Neural progenitor cell (in vitro differentiated cells): ENCODE measurements around the gene PIK3R6. TPM values are rescaled to one million over a fixed set of nuclear protein-coding genes. Genes with fewer than 3 reads are reported as not detected.
"Not testable (repeated sequence)": the region's sequence is repeated elsewhere in the genome, so short reads cannot be mapped to it uniquely, and the experiment has no call there.

ENCODE experiments used
- DNase-seq: peaks from one replicate; pipeline ENCODE4 v3.0.0-alpha.2; 2016; ENCODE audit warnings: low spot score
- H2AFZ ChIP-seq: fragments of 200-600 bp; sonication (generic); replicated peaks from 2 replicates; pipeline ENCODE4 v1.6.1; 2016; ENCODE audit warnings: antibody characterized with exemption
- H3F3A ChIP-seq: fragments of 200-600 bp; sonication (generic); 2 replicates; pipeline ENCODE4 v1.6.1; 2016; ENCODE audit warnings: antibody characterized with exemption, low read depth
- H3K27ac ChIP-seq: fragments of 200-600 bp; sonication (generic); 2 replicates; pipeline ENCODE4 v1.5.1; 2016; ENCODE audit warnings: mild to moderate bottlenecking
- H3K27me3 ChIP-seq: fragments of 200-600 bp; sonication (generic); 2 replicates; pipeline ENCODE4 v1.6.1; 2016; ENCODE audit warnings: mild to moderate bottlenecking, moderate library complexity
- H3K36me3 ChIP-seq: fragments of 200-600 bp; sonication (generic); 2 replicates; pipeline ENCODE4 v1.5.1; 2016
- H3K4me1 ChIP-seq: fragments of 200-600 bp; sonication (generic); 2 replicates; pipeline ENCODE4 v1.6.1; 2016; ENCODE audit warnings: mixed run types
- H3K4me2 ChIP-seq: fragments of 200-600 bp; sonication (generic); 2 replicates; pipeline ENCODE4 v1.6.1; 2016
- H3K4me3 ChIP-seq: fragments of 200-600 bp; sonication (generic); 2 replicates; pipeline ENCODE4 v1.5.1; 2016
- H3K79me2 ChIP-seq: fragments of 200-600 bp; sonication (generic); 2 replicates; pipeline ENCODE4 v1.6.1; 2016; ENCODE audit warnings: low read depth
- H3K9ac ChIP-seq: fragments of 200-600 bp; sonication (generic); 2 replicates; pipeline ENCODE4 v1.6.1; 2016
- H3K9me3 ChIP-seq: fragments of 200-600 bp; sonication (generic); 2 replicates; pipeline ENCODE4 v1.5.1; 2016; ENCODE audit warnings: low read depth
- H4K20me1 ChIP-seq: fragments of 200-600 bp; sonication (generic); 2 replicates; pipeline ENCODE4 v1.6.1; 2016; ENCODE audit warnings: low read depth
- H3K27ac Mint-ChIP-seq: 3 replicates; pipeline ENCODE4 v1.8.0; 2021; ENCODE audit warnings: mixed read lengths
- H3K27me3 Mint-ChIP-seq: 2 replicates; pipeline ENCODE4 v1.8.0; 2022; ENCODE audit warnings: low read depth, mild to moderate bottlenecking, inconsistent platforms, moderate library complexity, mixed read lengths; ENCODE audit not compliant: insufficient read depth
- H3K36me3 Mint-ChIP-seq: 3 replicates; pipeline ENCODE4 v1.8.0; 2021; ENCODE audit warnings: mixed read lengths
- H3K4me1 Mint-ChIP-seq: 3 replicates; pipeline ENCODE4 v1.8.0; 2021; ENCODE audit warnings: mixed read lengths
- H3K4me3 Mint-ChIP-seq: 3 replicates; pipeline ENCODE4 v1.8.0; 2021; ENCODE audit warnings: mild to moderate bottlenecking, moderate library complexity, mixed read lengths
- H3K9me3 Mint-ChIP-seq: 3 replicates; pipeline ENCODE4 v1.8.0; 2020; ENCODE audit warnings: mixed read lengths
- EZH2 ChIP-seq: fragments of 200-600 bp; sonication (generic); IDR thresholded peaks from 2 replicates; pipeline ENCODE4 v1.6.1; 2017; ENCODE audit warnings: antibody characterized with exemption, mild to moderate bottlenecking, moderate library complexity
- EZH2phosphoT487 ChIP-seq: fragments of 200-600 bp; sonication (generic); IDR thresholded peaks from 2 replicates; pipeline ENCODE4 v1.6.1; 2017; ENCODE audit warnings: antibody characterized with exemption
- total RNA-seq: library from RNA; depleted of rRNA; stranded (reverse); fragments of >200 nt; gene quantifications from 2 replicates; pipeline ENCODE4 v1.2.3, GENCODE V29; 2015; ENCODE audit warnings: low replicate concordance
- TF ChIP-seq, protein P1 (sequence below): fragments of 200-600 bp; sonication (generic); IDR thresholded peaks from 2 replicates; pipeline ENCODE4 v1.5.1; 2017; ENCODE audit warnings: antibody characterized with exemption, mild to moderate bottlenecking

Gene PIK3R6
- total RNA-seq, 1 donor from 2014 or later = not detected

DNA sequence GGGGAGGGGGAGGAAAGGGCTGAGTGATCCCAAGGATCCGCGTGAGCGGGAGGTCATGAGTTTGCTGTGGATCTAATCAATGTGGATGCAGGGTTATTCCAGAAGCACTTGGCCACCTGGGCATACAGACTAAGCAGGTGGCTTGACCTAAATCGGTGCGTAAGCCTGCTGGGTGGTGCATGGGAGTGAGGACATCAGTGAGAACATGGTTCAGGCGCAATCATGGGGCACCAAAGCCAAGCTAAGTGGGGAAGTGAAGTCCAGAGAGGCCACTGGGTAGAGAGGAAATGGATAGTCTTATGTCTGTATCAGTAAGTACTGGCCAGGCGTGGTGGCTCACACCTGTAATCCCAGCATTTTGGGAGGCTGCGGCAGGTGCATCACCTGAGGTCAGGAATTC lies 49.4 kb downstream of the PIK3R6 start:
- Mint-ChIP-seq H3K36me3 (no peaks in the 10 kb centered on the region), H3K4me3 (peak overlapping the region; percentile 19), H3K27ac (no peak overlapping the region), H3K27me3 (peaks cover 6% of the 10 kb centered on the region), H3K9me3 (peaks cover 6% of the 10 kb centered on the region), H3K4me1 (no peaks in the 10 kb centered on the region)
- TF ChIP-seq EZH2phosphoT487 (no peak), EZH2 (no peak)
- TF ChIP-seq, protein P1, sequence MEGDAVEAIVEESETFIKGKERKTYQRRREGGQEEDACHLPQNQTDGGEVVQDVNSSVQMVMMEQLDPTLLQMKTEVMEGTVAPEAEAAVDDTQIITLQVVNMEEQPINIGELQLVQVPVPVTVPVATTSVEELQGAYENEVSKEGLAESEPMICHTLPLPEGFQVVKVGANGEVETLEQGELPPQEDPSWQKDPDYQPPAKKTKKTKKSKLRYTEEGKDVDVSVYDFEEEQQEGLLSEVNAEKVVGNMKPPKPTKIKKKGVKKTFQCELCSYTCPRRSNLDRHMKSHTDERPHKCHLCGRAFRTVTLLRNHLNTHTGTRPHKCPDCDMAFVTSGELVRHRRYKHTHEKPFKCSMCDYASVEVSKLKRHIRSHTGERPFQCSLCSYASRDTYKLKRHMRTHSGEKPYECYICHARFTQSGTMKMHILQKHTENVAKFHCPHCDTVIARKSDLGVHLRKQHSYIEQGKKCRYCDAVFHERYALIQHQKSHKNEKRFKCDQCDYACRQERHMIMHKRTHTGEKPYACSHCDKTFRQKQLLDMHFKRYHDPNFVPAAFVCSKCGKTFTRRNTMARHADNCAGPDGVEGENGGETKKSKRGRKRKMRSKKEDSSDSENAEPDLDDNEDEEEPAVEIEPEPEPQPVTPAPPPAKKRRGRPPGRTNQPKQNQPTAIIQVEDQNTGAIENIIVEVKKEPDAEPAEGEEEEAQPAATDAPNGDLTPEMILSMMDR = no peak
- H3K36me3 ChIP-seq = no peaks in the 10 kb centered on the region
- H3K4me3 ChIP-seq = no peak overlapping the region
- H3F3A ChIP-seq = no peaks in the 10 kb centered on the region
- no peak overlapping the region for H2AFZ ChIP-seq
- DNase-seq = no peak
- H3K9me3 ChIP-seq = no peaks in the 10 kb centered on the region
- no peaks in the 10 kb centered on the region for H4K20me1 ChIP-seq
- peaks cover 7% of the 10 kb centered on the region for H3K27me3 ChIP-seq
- H3K4me2 ChIP-seq = no peak overlapping the region
- no peaks in the 10 kb centered on the region for H3K4me1 ChIP-seq
- no peak overlapping the region for H3K9ac ChIP-seq
- H3K27ac ChIP-seq = no peak overlapping the region
- no peaks in the 10 kb centered on the region for H3K79me2 ChIP-seq

DNA sequence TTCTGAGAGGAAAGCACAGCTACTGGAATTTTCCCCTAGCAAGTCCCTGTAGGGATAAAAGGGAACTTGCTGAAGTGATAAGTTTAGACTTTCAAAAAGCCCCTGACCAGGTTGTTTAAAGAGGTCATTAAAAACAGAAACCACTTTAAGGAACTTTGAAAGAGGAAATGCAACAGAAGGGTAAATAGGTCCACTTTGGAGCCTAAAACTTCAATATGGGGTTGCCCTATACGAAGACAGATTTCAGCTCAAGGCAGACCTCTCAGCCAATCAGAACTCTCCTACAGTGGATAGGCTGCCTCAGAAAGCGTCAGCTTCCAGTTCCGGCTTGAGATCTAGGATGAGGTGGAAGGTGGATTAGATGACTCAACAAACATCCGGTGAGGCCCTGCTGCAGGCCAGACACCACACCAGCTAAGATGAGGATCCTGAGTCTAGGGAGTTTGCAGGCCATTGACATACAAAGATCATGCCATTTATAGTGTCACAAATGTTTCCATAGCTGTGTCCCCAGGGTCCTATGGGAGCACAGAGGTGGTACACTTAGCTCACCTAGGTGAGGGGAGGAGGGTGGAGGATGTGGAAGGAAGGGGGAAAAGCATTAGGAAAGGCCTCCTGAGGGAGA lies 60.4 kb downstream of the PIK3R6 start:
- peaks cover 4% of the 10 kb centered on the region for H3K4me1 Mint-ChIP-seq
- no peaks in the 10 kb centered on the region for H3K79me2 ChIP-seq
- no peak for DNase-seq

DNA sequence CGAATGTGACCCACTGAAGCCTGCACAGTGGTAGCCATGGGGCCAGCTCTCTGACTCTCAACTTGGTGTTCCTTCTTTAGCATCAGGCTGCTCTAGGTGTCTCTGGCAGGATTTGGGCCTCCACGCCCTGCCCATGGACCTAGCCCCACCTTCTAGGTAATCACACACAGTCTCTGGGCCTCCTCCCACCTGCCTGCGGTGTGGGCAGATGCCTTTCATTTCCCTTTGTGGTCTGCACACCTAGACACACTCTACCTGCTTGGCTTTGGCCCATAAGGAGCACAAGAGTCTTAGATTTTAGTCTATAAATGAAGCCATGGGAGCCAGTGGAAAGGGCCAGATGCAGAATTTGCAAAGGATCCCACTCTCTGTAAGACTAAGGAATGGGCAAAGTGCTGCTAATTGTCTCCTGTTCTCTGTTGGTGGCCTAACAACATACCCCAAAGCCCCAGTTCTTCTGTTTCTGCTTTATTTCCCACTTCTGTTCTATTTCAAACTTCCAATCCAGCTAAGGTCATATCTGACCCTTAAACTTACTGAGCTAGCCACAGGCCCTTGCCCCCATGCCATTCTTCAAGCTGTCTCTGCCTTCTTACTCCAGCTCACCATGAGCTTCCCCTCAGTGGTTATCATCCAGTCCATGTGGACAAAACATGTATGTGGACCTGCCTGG lies 61.1 kb downstream of the PIK3R6 start:
- Histone ChIP-seq H3K79me2 (no peaks in the 10 kb centered on the region), H3F3A (no peaks in the 10 kb centered on the region), H3K9ac (no peak overlapping the region), H3K27ac (no peak overlapping the region), H4K20me1 (no peaks in the 10 kb centered on the region), H3K4me1 (peaks cover 3% of the 10 kb centered on the region), H2AFZ (no peak overlapping the region), H3K4me3 (no peak overlapping the region), H3K9me3 (no peaks in the 10 kb centered on the region), H3K4me2 (no peak overlapping the region), H3K36me3 (no peaks in the 10 kb centered on the region), H3K27me3 (no peaks in the 10 kb centered on the region)
- TF ChIP-seq, protein P1 = no peak
- TF ChIP-seq EZH2 (no peak), EZH2phosphoT487 (no peak)
- DNase-seq = no peak
- Mint-ChIP-seq H3K36me3 (no peaks in the 10 kb centered on the region), H3K4me3 (no peak overlapping the region), H3K4me1 (peaks cover 4% of the 10 kb centered on the region), H3K27ac (no peak overlapping the region), H3K9me3 (peaks cover 9% of the 10 kb centered on the region), H3K27me3 (peaks cover 12% of the 10 kb centered on the region)

More for the DNA sequence above, 60.4 kb downstream of the PIK3R6 start:
- Mint-ChIP-seq H3K27ac (no peak overlapping the region), H3K27me3 (peaks cover 13% of the 10 kb centered on the region), H3K9me3 (peaks cover 13% of the 10 kb centered on the region), H3K4me3 (no peak overlapping the region), H3K36me3 (no peaks in the 10 kb centered on the region)
- H3K27ac ChIP-seq = no peak overlapping the region
- H3K4me3 ChIP-seq = no peak overlapping the region
- no peak overlapping the region for H3K4me2 ChIP-seq
- H3F3A ChIP-seq = no peaks in the 10 kb centered on the region
- peaks cover 3% of the 10 kb centered on the region for H3K4me1 ChIP-seq
- H3K9me3 ChIP-seq = no peaks in the 10 kb centered on the region
- no peaks in the 10 kb centered on the region for H3K27me3 ChIP-seq
- no peak overlapping the region for H3K9ac ChIP-seq
- no peak overlapping the region for H2AFZ ChIP-seq
- H3K36me3 ChIP-seq = no peaks in the 10 kb centered on the region
- H4K20me1 ChIP-seq = no peaks in the 10 kb centered on the region
- TF ChIP-seq, protein P1 = no peak
- TF ChIP-seq EZH2 (no peak), EZH2phosphoT487 (no peak)

DNA sequence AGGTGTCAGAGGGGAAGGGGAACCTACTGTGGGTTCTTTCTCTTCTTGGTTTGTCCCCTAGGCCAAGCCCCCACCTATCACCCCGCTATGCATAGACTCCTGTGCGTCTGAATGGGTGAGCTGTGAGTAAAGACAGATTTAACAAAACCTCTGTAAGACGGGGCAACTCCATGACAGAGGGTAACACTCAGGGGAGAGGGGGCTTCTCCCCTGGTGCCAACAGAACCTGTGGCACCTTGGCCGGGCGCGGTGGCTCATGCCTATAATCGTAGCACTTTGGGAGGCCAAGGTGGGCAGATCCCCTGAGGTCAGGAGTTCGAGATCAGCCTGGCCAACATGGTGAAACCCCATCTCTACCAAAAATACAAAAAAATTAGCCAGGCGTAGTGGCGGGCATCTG lies 62.1 kb downstream of the PIK3R6 start:
- peaks cover 18% of the 10 kb centered on the region for H3K27me3 Mint-ChIP-seq
- not testable (repeated sequence) for H3K27ac ChIP-seq, H3F3A ChIP-seq, H3K4me2 ChIP-seq, H3K4me3 ChIP-seq, H4K20me1 ChIP-seq, H3K36me3 ChIP-seq, H3K36me3 Mint-ChIP-seq, H3K4me1 Mint-ChIP-seq, H3K4me1 ChIP-seq, H3K9me3 Mint-ChIP-seq, H2AFZ ChIP-seq, H3K4me3 Mint-ChIP-seq, H3K79me2 ChIP-seq, H3K27me3 ChIP-seq, DNase-seq, H3K9me3 ChIP-seq, H3K9ac ChIP-seq, H3K27ac Mint-ChIP-seq
